ENCODE measurements around the gene C3orf52. TPM values are rescaled to one million over a fixed set of nuclear protein-coding genes. Genes with fewer than 3 reads are reported as not detected.
A peak's percentile ranks its signal among the peaks of the same experiment; 100 is the strongest.

Gene C3orf52
- total and polyA plus RNA-seq, 10 of the 15 experiments (the other 5 are each of a cell fraction or from before 2014, with no cell fraction given) = 0.15 to 1.9 (median 0.73) TPM

GRCh38 chr3:112117841-112118571, 31.8 kb downstream of the C3orf52 start:
- Histone ChIP-seq H3K79me2 (ENCODE audit: control insufficient read depth, insufficient read depth, low read length) (peaks cover 42% of the 10 kb centered on the region), H3K4me1 (ENCODE audit: control insufficient read depth, insufficient read depth, low read length) (peaks cover 92% of the 10 kb centered on the region), H3K9ac (ENCODE audit: control insufficient read depth, insufficient read depth, low read length) (peak overlapping the region; percentile 79), H3K27me3 (replicated peaks in 1 of 2; ENCODE audit: control insufficient read depth in 2 of 2, insufficient read depth in 2 of 2, low read length in 1 of 2) (no peaks in the 10 kb centered on the region), H3K9me3 (replicated peaks; ENCODE audit: control insufficient read depth, insufficient read depth, low read length) (no peaks in the 10 kb centered on the region), H3K36me3 (ENCODE audit: control insufficient read depth in 2 of 2, insufficient read depth in 2 of 2, low read length in 1 of 2) (peaks cover 2 to 4% of the 10 kb centered on the region in 2 experiments; a peak in 2 of 4 replicates), H3K27ac (ENCODE audit: control insufficient read depth, insufficient read depth) (peak overlapping the region; percentile 95), H3K4me2 (ENCODE audit: control insufficient read depth, insufficient read depth) (peak overlapping the region; percentile 53), H3K4me3 (peak overlapping the region; percentile 48; the same call in 1 of the 2 replicates), H4K20me1 (ENCODE audit: control insufficient read depth, insufficient read depth) (no peaks in the 10 kb centered on the region), H2AFZ (ENCODE audit: control insufficient read depth, low read depth, low read length) (no peak overlapping the region)
- SMC1A ChIA-PET (ENCODE audit: uncharacterized antibody, unreplicated experiment) = interaction anchor here (0.7 to 9.4 kb wide), 10 partner anchors 14 to 395 kb away, joined by 3 to 489 read pairs (median 3); partner anchors contain the start of genes GCSAM and SLC9C1
- ATAC-seq = peak; percentile 48
- RAD21 ChIA-PET (ENCODE audit: unreplicated experiment) = interaction anchor here (0.7 to 7.4 kb wide), 10 partner anchors 13 to 395 kb away, joined by 3 to 457 read pairs (median 5); partner anchors contain the start of genes BTLA and GCSAM
- WGBS (ENCODE audit: insufficient coverage, insufficient replicate concordance, low lambda C conversion rate, missing lambda C conversion rate) = 30% methylated on average over 4 of the region's 4 CpGs
- DNase-seq (ENCODE audit: low read depth, low spot score) = no peak
- in situ Hi-C loops (cut with MboI) (no loop called here), intact Hi-C loops (cut with micrococcal nuclease; ENCODE audit: unreplicated experiment) (loop anchor here (1.0 to 10.0 kb wide), 2 partner anchors 10 to 857 kb away; partner anchors contain the start of gene CD200R1)
- no peak for FAIRE-seq
- BruUV-seq (replicated peaks) = no TSS peak
- CTCF ChIA-PET = interaction anchor here (1.5 to 9.2 kb wide), 3 partner anchors 14 to 413 kb away, joined by 5 to 226 read pairs (median 6); partner anchors contain the start of genes GCSAM and SLC9C1
- POLR2A ChIA-PET = interaction anchor here (0.6 to 9.4 kb wide), 7 partner anchors 13 to 379 kb away, joined by 3 to 345 read pairs (median 4); partner anchors contain the start of gene GCSAM
- TF ChIP-seq SREBF1 (IDR thresholded peaks at IDR 0.05; ENCODE audit: low read length) (no peak), HDAC2 (IDR thresholded peaks at IDR 0.05) (no peak), RELA (IDR thresholded peaks at IDR 0.05; ENCODE audit: borderline replicate concordance, partially characterized antibody) (no peak), CREM (IDR thresholded peaks at IDR 0.05; ENCODE audit: low read depth) (no peak), SMARCA5 (IDR thresholded peaks at IDR 0.05) (no peak), SREBF2 (IDR thresholded peaks at IDR 0.05; ENCODE audit: low read length) (no peak), IRF4 (IDR thresholded peaks at IDR 0.05; ENCODE audit: low read depth, low read length) (0 out of 2 replicates have a peak, but pooled peaks have one; percentile 40), POLR2A (IDR thresholded peaks at IDR 0.05; ENCODE audit: low read depth, low read length) (peak; percentile 47; the same call in 1 of the 2 replicates), SIX5 (IDR thresholded peaks at IDR 0.05; ENCODE audit: low read depth, low read length, severe bottlenecking) (no peak), RUNX3 (IDR thresholded peaks at IDR 0.05; ENCODE audit: low read length) (peak; percentile 27), ZNF217 (IDR thresholded peaks at IDR 0.05) (no peak; the same call in 1 of the 2 replicates), HCFC1 (IDR thresholded peaks at IDR 0.05; ENCODE audit: low read length) (no peak)
- TF ChIP-seq, protein P1, sequence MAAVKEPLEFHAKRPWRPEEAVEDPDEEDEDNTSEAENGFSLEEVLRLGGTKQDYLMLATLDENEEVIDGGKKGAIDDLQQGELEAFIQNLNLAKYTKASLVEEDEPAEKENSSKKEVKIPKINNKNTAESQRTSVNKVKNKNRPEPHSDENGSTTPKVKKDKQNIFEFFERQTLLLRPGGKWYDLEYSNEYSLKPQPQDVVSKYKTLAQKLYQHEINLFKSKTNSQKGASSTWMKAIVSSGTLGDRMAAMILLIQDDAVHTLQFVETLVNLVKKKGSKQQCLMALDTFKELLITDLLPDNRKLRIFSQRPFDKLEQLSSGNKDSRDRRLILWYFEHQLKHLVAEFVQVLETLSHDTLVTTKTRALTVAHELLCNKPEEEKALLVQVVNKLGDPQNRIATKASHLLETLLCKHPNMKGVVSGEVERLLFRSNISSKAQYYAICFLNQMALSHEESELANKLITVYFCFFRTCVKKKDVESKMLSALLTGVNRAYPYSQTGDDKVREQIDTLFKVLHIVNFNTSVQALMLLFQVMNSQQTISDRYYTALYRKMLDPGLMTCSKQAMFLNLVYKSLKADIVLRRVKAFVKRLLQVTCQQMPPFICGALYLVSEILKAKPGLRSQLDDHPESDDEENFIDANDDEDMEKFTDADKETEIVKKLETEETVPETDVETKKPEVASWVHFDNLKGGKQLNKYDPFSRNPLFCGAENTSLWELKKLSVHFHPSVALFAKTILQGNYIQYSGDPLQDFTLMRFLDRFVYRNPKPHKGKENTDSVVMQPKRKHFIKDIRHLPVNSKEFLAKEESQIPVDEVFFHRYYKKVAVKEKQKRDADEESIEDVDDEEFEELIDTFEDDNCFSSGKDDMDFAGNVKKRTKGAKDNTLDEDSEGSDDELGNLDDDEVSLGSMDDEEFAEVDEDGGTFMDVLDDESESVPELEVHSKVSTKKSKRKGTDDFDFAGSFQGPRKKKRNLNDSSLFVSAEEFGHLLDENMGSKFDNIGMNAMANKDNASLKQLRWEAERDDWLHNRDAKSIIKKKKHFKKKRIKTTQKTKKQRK (IDR thresholded peaks at IDR 0.05; ENCODE audit: low read depth, low read length) = no peak
- TF ChIP-seq, protein P2, sequence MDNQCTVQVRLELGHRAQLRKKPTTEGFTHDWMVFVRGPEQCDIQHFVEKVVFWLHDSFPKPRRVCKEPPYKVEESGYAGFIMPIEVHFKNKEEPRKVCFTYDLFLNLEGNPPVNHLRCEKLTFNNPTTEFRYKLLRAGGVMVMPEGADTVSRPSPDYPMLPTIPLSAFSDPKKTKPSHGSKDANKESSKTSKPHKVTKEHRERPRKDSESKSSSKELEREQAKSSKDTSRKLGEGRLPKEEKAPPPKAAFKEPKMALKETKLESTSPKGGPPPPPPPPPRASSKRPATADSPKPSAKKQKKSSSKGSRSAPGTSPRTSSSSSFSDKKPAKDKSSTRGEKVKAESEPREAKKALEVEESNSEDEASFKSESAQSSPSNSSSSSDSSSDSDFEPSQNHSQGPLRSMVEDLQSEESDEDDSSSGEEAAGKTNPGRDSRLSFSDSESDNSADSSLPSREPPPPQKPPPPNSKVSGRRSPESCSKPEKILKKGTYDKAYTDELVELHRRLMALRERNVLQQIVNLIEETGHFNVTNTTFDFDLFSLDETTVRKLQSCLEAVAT (IDR thresholded peaks at IDR 0.05) = peak; percentile 94
- TF ChIP-seq, protein P3, sequence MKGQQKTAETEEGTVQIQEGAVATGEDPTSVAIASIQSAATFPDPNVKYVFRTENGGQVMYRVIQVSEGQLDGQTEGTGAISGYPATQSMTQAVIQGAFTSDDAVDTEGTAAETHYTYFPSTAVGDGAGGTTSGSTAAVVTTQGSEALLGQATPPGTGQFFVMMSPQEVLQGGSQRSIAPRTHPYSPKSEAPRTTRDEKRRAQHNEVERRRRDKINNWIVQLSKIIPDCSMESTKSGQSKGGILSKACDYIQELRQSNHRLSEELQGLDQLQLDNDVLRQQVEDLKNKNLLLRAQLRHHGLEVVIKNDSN (IDR thresholded peaks at IDR 0.05; ENCODE audit: borderline replicate concordance, extremely low read length, insufficient read depth, low read depth, low read length) = no peak
